Stimulated activated CD4-positive, alpha-beta T cell treated with anti-CD3 and anti-CD28 coated beads, Interleukin-2, amount 100 ng/mL, for 24 hours (primary cell): ENCODE measurements around the gene ARHGEF28.

Experiments
- DNase-seq, 2 donors: peaks; one replicate each; pipeline ENCODE4 v3.0.0-alpha.2; 2020

The ARHGEF28 gene

GRCh38 chr5:73702534-73702933 is 76.5 kb downstream of the ARHGEF28 start:
- no peak for DNase-seq

- no peak for DNase-seq
Measured at GRCh38 chr5:73702951-73703350, 77.0 kb downstream of the ARHGEF28 start.

- DNase-seq, result no peak
Measured at GRCh38 chr5:73705364-73705763, 79.4 kb downstream of the ARHGEF28 start.

- DNase-seq, result no peak
Measured at GRCh38 chr5:73706963-73707362, 81.0 kb downstream of the ARHGEF28 start.

- DNase-seq, result no peak
Measured at GRCh38 chr5:73709536-73710129, 83.6 kb downstream of the ARHGEF28 start.

GRCh38 chr5:73716284-73716808 is 90.3 kb downstream of the ARHGEF28 start:
- no peak for DNase-seq

- no peak for DNase-seq
Measured at GRCh38 chr5:73718762-73719161, 92.8 kb downstream of the ARHGEF28 start.

GRCh38 chr5:73719632-73720031 is 93.6 kb downstream of the ARHGEF28 start:
- DNase-seq, result no peak

GRCh38 chr5:73722231-73722630 is 96.2 kb downstream of the ARHGEF28 start:
- DNase-seq, result no peak

- DNase-seq, result no peak
Measured at GRCh38 chr5:73726071-73726470, 100.1 kb downstream of the ARHGEF28 start.

GRCh38 chr5:73726606-73727231 is 100.7 kb downstream of the ARHGEF28 start:
- no peak for DNase-seq

GRCh38 chr5:73727470-73727869 is 101.5 kb downstream of the ARHGEF28 start:
- no peak for DNase-seq

GRCh38 chr5:73728493-73729273 is 102.7 kb downstream of the ARHGEF28 start:
- no peak for DNase-seq

GRCh38 chr5:73729329-73729728 is 103.3 kb downstream of the ARHGEF28 start:
- DNase-seq, result no peak

GRCh38 chr5:73732045-73732444 is 106.0 kb downstream of the ARHGEF28 start:
- DNase-seq, result no peak

GRCh38 chr5:73733219-73733618 is 107.2 kb downstream of the ARHGEF28 start:
- DNase-seq, result no peak

- no peak for DNase-seq
Measured at GRCh38 chr5:73735032-73735734, 109.2 kb downstream of the ARHGEF28 start.

- DNase-seq, result no peak
Measured at GRCh38 chr5:73739650-73740049, 113.7 kb downstream of the ARHGEF28 start.

- DNase-seq, result no peak
Measured at GRCh38 chr5:73740274-73740790, 114.3 kb downstream of the ARHGEF28 start.

GRCh38 chr5:73743161-73743560 is 117.2 kb downstream of the ARHGEF28 start:
- no peak for DNase-seq

- no peak for DNase-seq
Measured at GRCh38 chr5:73745836-73746235, 119.8 kb downstream of the ARHGEF28 start.

- DNase-seq, result no peak
Measured at GRCh38 chr5:73746608-73747007, 120.6 kb downstream of the ARHGEF28 start.
